ENCODE data around the gene TM4SF4.

The TM4SF4 gene

GRCh38 chr3:149512073-149512782 is 37.7 kb downstream of the TM4SF4 start:
- Histone ChIP-seq H3K27ac (ENCODE audit: low read depth, low read length) (no peak overlapping the region), H3K4me1 (ENCODE audit: control insufficient read depth, insufficient read depth, low read length, unreplicated experiment) (peaks cover 13% of the 10 kb centered on the region), H3K4me3 (ENCODE audit: low read depth, low read length) (no peak overlapping the region), H2AFZ (ENCODE audit: low read length, unreplicated experiment) (no peak overlapping the region), H3K27me3 (ENCODE audit: insufficient read depth, low read length) (no peaks in the 10 kb centered on the region), H3K79me2 (ENCODE audit: control insufficient read depth, insufficient read depth, low read length, unreplicated experiment) (no peaks in the 10 kb centered on the region), H3K36me3 (ENCODE audit: insufficient read depth, low read length) (0 out of 2 replicates have a peak, but pooled peaks cover 5% of the 10 kb centered on the region)

GRCh38 chr3:149514471-149514870 is 40.0 kb downstream of the TM4SF4 start:
- Histone ChIP-seq H3K4me3 (ENCODE audit: low read depth, low read length) (no peak overlapping the region), H3K27ac (ENCODE audit: low read depth, low read length) (no peak overlapping the region), H3K27me3 (ENCODE audit: insufficient read depth, low read length) (no peaks in the 10 kb centered on the region), H3K4me1 (ENCODE audit: control insufficient read depth, insufficient read depth, low read length, unreplicated experiment) (no peaks in the 10 kb centered on the region), H3K79me2 (ENCODE audit: control insufficient read depth, insufficient read depth, low read length, unreplicated experiment) (no peaks in the 10 kb centered on the region), H3K36me3 (ENCODE audit: insufficient read depth, low read length) (0 out of 2 replicates have a peak, but pooled peaks cover 8% of the 10 kb centered on the region), H2AFZ (ENCODE audit: low read length, unreplicated experiment) (no peak overlapping the region)

- Histone ChIP-seq H3K4me3 (ENCODE audit: low read depth, low read length) (no peak overlapping the region), H2AFZ (ENCODE audit: low read length, unreplicated experiment) (no peak overlapping the region), H3K27ac (ENCODE audit: low read depth, low read length) (no peak overlapping the region), H3K4me1 (ENCODE audit: control insufficient read depth, insufficient read depth, low read length, unreplicated experiment) (no peaks in the 10 kb centered on the region), H3K36me3 (ENCODE audit: insufficient read depth, low read length) (peaks cover 14% of the 10 kb centered on the region; the same call in 1 of the 2 replicates), H3K79me2 (ENCODE audit: control insufficient read depth, insufficient read depth, low read length, unreplicated experiment) (no peaks in the 10 kb centered on the region), H3K27me3 (ENCODE audit: insufficient read depth, low read length) (no peaks in the 10 kb centered on the region)
Measured at GRCh38 chr3:149515249-149515648, 40.8 kb downstream of the TM4SF4 start.

GRCh38 chr3:149516920-149517319 is 42.4 kb downstream of the TM4SF4 start:
- H3K36me3 ChIP-seq (ENCODE audit: insufficient read depth, low read length) = peaks cover 24% of the 10 kb centered on the region
- H3K4me3 ChIP-seq (ENCODE audit: low read depth, low read length) = no peak overlapping the region
- H3K4me1 ChIP-seq (ENCODE audit: control insufficient read depth, insufficient read depth, low read length, unreplicated experiment) = no peaks in the 10 kb centered on the region
- H3K27ac ChIP-seq (ENCODE audit: low read depth, low read length) = no peak overlapping the region
- no peaks in the 10 kb centered on the region for H3K27me3 ChIP-seq (ENCODE audit: insufficient read depth, low read length)
- no peak overlapping the region for H2AFZ ChIP-seq (ENCODE audit: low read length, unreplicated experiment)
- no peaks in the 10 kb centered on the region for H3K79me2 ChIP-seq (ENCODE audit: control insufficient read depth, insufficient read depth, low read length, unreplicated experiment)

DNA sequence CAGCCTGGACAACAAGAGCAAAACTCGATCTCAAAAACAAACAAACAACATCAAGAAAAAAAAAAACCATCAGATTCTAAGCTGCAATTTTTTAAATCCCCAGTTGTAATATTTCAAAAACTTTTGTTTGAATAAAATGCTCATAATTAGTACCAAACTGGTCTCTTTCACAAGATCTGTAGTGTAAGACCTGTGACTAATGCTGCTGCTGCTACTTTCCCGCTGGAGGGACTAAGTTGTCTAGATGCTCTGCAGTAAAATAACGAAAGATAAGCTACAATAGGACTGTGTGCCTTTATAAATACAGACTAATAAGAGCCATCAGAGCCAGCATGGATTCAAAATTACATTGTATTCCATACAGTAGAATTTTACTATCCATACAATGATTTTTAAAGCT is 45.4 kb downstream of the TM4SF4 start:
- no peaks in the 10 kb centered on the region for H3K27me3 ChIP-seq (ENCODE audit: insufficient read depth, low read length)
- H3K4me1 ChIP-seq (ENCODE audit: control insufficient read depth, insufficient read depth, low read length, unreplicated experiment) = no peaks in the 10 kb centered on the region
- no peak overlapping the region for H3K4me3 ChIP-seq (ENCODE audit: low read depth, low read length)
- no peak overlapping the region for H2AFZ ChIP-seq (ENCODE audit: low read length, unreplicated experiment)
- peaks cover 46% of the 10 kb centered on the region for H3K36me3 ChIP-seq (ENCODE audit: insufficient read depth, low read length)
- H3K27ac ChIP-seq (ENCODE audit: low read depth, low read length) = no peak overlapping the region
- no peaks in the 10 kb centered on the region for H3K79me2 ChIP-seq (ENCODE audit: control insufficient read depth, insufficient read depth, low read length, unreplicated experiment)

DNA sequence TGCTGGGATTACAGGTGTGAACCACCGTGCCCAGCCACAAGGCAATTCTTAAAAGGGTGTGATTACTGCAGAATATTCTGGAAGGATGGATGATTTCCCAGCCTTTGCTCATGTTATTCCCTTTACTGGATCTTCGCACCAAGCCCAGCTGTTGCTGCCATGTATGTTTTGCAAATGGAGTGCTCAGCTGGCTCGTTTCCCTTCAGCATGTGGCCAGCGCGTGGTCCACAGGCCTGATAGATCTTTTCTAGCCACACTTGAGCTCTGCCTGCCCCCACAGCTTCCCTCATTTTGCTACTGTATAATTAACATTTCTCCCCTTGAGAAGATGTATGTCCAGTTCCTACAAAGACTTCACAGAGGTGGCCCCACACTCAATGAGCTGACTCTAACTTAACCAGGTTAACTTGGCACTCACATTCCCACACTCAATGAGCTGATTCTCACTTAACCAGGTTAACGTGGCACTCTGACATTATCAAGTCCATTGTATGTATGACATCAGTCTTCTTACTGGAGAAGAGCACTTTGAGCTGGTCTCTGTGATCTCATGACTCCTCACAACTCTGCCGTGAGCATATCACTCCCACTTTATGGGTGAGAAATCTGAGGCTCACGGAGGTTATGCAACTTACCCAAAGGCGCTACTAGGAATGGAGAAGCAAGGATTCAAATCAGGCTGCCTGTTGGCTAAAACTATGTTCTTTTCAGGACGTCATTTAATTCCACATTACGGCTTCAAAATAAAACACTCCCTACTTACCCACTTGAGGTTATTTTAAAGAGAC is 49.2 kb downstream of the TM4SF4 start:
- H2AFZ ChIP-seq (ENCODE audit: low read length, unreplicated experiment) = no peak overlapping the region
- no peaks in the 10 kb centered on the region for H3K27me3 ChIP-seq (ENCODE audit: insufficient read depth, low read length)
- H3K27ac ChIP-seq (ENCODE audit: low read depth, low read length) = no peak overlapping the region
- peaks cover 48% of the 10 kb centered on the region for H3K36me3 ChIP-seq (ENCODE audit: insufficient read depth, low read length)
- peaks cover 3% of the 10 kb centered on the region for H3K79me2 ChIP-seq (ENCODE audit: control insufficient read depth, insufficient read depth, low read length, unreplicated experiment)
- H3K4me3 ChIP-seq (ENCODE audit: low read depth, low read length) = no peak overlapping the region
- peaks cover 11% of the 10 kb centered on the region for H3K4me1 ChIP-seq (ENCODE audit: control insufficient read depth, insufficient read depth, low read length, unreplicated experiment)

GRCh38 chr3:149527531-149528339 is 53.2 kb downstream of the TM4SF4 start:
- Histone ChIP-seq H2AFZ (ENCODE audit: low read length, unreplicated experiment) (no peak overlapping the region), H3K4me3 (ENCODE audit: low read depth, low read length) (no peak overlapping the region), H3K27ac (ENCODE audit: low read depth, low read length) (0 out of 2 replicates have a peak overlapping the region, but pooled peaks have one; percentile 3), H3K79me2 (ENCODE audit: control insufficient read depth, insufficient read depth, low read length, unreplicated experiment) (peaks cover 25% of the 10 kb centered on the region), H3K27me3 (ENCODE audit: insufficient read depth, low read length) (no peaks in the 10 kb centered on the region), H3K4me1 (ENCODE audit: control insufficient read depth, insufficient read depth, low read length, unreplicated experiment) (peaks cover 17% of the 10 kb centered on the region), H3K36me3 (ENCODE audit: insufficient read depth, low read length) (peaks cover 26% of the 10 kb centered on the region)

DNA sequence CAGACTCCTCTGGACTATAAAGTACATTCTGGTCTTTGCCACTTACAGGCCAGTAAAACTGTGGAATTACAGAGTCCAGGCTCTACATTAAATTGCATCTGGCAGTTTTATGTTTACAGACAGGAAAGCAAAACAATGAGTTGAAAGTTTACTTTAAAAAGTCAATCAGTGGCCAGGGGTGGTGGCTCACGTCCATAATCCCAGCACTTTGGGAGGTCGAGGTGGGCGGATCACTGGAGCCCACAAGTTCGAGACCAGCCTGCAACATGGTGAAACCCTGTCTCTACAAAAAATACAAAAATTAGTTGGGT is 53.8 kb downstream of the TM4SF4 start:
- Histone ChIP-seq H2AFZ (ENCODE audit: low read length, unreplicated experiment) (no peak overlapping the region), H3K4me3 (ENCODE audit: low read depth, low read length) (no peak overlapping the region), H3K27ac (ENCODE audit: low read depth, low read length) (0 out of 2 replicates have a peak overlapping the region, but pooled peaks have one; percentile 3), H3K27me3 (ENCODE audit: insufficient read depth, low read length) (no peaks in the 10 kb centered on the region), H3K36me3 (ENCODE audit: insufficient read depth, low read length) (peaks cover 26% of the 10 kb centered on the region), H3K4me1 (ENCODE audit: control insufficient read depth, insufficient read depth, low read length, unreplicated experiment) (peaks cover 22% of the 10 kb centered on the region), H3K79me2 (ENCODE audit: control insufficient read depth, insufficient read depth, low read length, unreplicated experiment) (peaks cover 29% of the 10 kb centered on the region)

DNA sequence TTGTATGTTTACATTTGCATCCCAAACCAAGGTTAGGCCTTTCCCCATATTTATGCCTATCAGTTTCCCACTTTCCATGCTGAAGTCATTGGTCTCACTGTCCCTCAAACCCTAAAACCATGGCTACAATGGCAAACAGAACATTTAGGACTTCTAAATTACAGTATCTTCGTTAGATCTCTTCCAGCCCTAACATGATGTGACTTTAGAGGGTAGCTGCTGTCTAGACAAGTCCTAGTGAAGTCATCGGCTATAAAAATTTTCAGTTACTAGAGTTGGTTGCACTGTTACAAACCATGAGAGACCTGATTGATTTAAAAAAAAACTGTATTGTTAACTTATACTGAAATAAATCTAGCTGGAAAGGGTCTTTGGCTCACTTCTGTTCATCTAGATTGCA is 54.6 kb downstream of the TM4SF4 start:
- peaks cover 32% of the 10 kb centered on the region for H3K79me2 ChIP-seq (ENCODE audit: control insufficient read depth, insufficient read depth, low read length, unreplicated experiment)
- H3K4me1 ChIP-seq (ENCODE audit: control insufficient read depth, insufficient read depth, low read length, unreplicated experiment) = peaks cover 22% of the 10 kb centered on the region
- H3K4me3 ChIP-seq (ENCODE audit: low read depth, low read length) = no peak overlapping the region
- no peaks in the 10 kb centered on the region for H3K27me3 ChIP-seq (ENCODE audit: insufficient read depth, low read length)
- H3K27ac ChIP-seq (ENCODE audit: low read depth, low read length) = no peak overlapping the region
- peaks cover 18% of the 10 kb centered on the region for H3K36me3 ChIP-seq (ENCODE audit: insufficient read depth, low read length)
- H2AFZ ChIP-seq (ENCODE audit: low read length, unreplicated experiment) = no peak overlapping the region

DNA sequence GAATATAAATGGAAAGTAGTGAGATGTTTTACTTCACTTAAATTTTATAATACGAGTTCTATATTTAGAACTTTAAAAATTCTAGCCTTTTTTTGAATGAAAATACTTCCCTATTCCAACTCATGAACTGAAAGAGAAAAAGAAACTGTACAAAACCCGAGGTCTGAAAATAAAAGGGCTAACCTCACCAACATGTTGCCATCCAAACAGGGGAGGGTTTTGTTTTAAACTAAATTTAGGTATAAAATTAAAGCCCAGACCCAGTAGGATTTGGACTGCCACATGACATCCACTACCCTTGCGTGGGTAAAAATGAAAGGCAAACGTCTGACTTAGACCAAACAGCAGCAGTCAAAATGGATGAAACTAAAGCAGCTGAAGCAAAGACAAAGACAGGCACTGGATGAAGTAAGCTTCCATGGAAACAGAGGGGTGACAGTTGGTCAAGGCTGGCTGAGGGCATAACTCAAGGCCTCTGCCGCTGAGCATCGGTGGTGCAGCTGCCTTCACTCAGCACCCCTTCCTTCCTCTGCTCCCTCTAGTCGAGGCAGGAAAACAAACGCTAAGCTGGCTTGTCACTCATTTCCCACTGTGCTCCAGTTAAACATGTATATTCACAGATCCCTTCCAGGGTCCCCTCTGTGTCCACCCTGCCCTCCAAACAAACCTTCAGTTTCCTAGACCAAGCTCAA is 58.1 kb downstream of the TM4SF4 start:
- no peak overlapping the region for H3K27ac ChIP-seq (ENCODE audit: low read depth, low read length)
- no peaks in the 10 kb centered on the region for H3K36me3 ChIP-seq (ENCODE audit: insufficient read depth, low read length)
- no peaks in the 10 kb centered on the region for H3K27me3 ChIP-seq (ENCODE audit: insufficient read depth, low read length)
- peaks cover 52% of the 10 kb centered on the region for H3K4me1 ChIP-seq (ENCODE audit: control insufficient read depth, insufficient read depth, low read length, unreplicated experiment)
- peaks cover 51% of the 10 kb centered on the region for H3K79me2 ChIP-seq (ENCODE audit: control insufficient read depth, insufficient read depth, low read length, unreplicated experiment)
- no peak overlapping the region for H2AFZ ChIP-seq (ENCODE audit: low read length, unreplicated experiment)
- H3K4me3 ChIP-seq (ENCODE audit: low read depth, low read length) = peak overlapping the region; percentile 32; the same call in 1 of the 2 replicates

All from ACC112 (cell line).